Panc1 (cell line): ENCODE data around the gene SLC25A22. TPM values are rescaled to one million over a fixed set of nuclear protein-coding genes. Genes with fewer than 3 reads are reported as not detected.

ENCODE experiments used
- ATAC-seq: fragments of 200-7000 bp; cut with Tn5 transposase; 2 replicates; pipeline ENCODE4 v1.9.1; 2020; ENCODE audit warnings: mild to moderate bottlenecking, moderate library complexity
- BruUV-seq: library from RNA; stranded (reverse); fragments of 400-500 nt; replicated peaks from 2 replicates; lab custom pipeline; 2021; lab: Mats Ljungman, UMichigan
- CTCF ChIA-PET: fragments of 300-600 bp; sonication (Branson Sonifier 250); formaldehyde crosslinking; loops from one replicate; lab custom pipeline; 2022; ENCODE audit warnings: antibody characterized with exemption; lab: Charles Lee
- POLR2A ChIA-PET: fragments of 300-600 bp; sonication (Branson Sonifier 250); formaldehyde crosslinking; loops from one replicate; lab custom pipeline; 2022; ENCODE audit warnings: antibody characterized with exemption; lab: Charles Lee
- DNase-seq: peaks from one replicate; pipeline ENCODE4 v3.0.0-alpha.2; 2010; ENCODE audit warnings: low read depth, low spot score
- H3K27ac ChIP-seq: 2 replicates; pipeline ENCODE4 v1.5.1; 2011; ENCODE audit warnings: mild to moderate bottlenecking, low read length, inconsistent platforms
- H3K27me3 ChIP-seq: fragments of 200-500 bp; sonication (Bioruptor generic); 2 replicates; pipeline ENCODE4 v1.6.0; 2014; ENCODE audit warnings: low read length, inconsistent platforms; ENCODE audit not compliant: control insufficient read depth, insufficient read depth
- H3K36me3 ChIP-seq: fragments of 200-500 bp; sonication (Bioruptor generic); 2 replicates; pipeline ENCODE4 v1.5.1; 2014; ENCODE audit warnings: inconsistent platforms, mild to moderate bottlenecking, low read length, moderate library complexity; ENCODE audit not compliant: control insufficient read depth, insufficient read depth
- H3K4me1 ChIP-seq: 2 replicates; pipeline ENCODE4 v1.5.1; 2011; ENCODE audit warnings: inconsistent platforms, mild to moderate bottlenecking, low read length, moderate library complexity; ENCODE audit not compliant: control insufficient read depth, insufficient read depth
- H3K4me3 ChIP-seq, 2 experiments: 2 replicates each; pipeline ENCODE4 v1.5.1; 2011 to 2012; ENCODE audit warnings: low read depth in 2 of 2, low read length in 2 of 2, mild to moderate bottlenecking in 2 of 2, inconsistent platforms in 1 of 2, moderate library complexity in 1 of 2
- H3K9me3 ChIP-seq: fragments of 200-500 bp; sonication (Bioruptor generic); 2 replicates; pipeline ENCODE4 v1.5.1; 2014; ENCODE audit warnings: low read depth, mild to moderate bottlenecking, inconsistent platforms, low read length, moderate library complexity; ENCODE audit not compliant: control insufficient read depth, insufficient read depth
- POLR2AphosphoS5 ChIP-seq: IDR thresholded peaks from 2 replicates; pipeline ENCODE4 v1.6.1; 2012; ENCODE audit warnings: mild to moderate bottlenecking, low read depth, low read length, moderate library complexity
- SIN3A ChIP-seq: IDR thresholded peaks from 2 replicates; pipeline ENCODE4 v1.6.1; 2012; ENCODE audit warnings: low read depth, mild to moderate bottlenecking, low read length, moderate library complexity, borderline replicate concordance; ENCODE audit not compliant: insufficient read depth
- in situ Hi-C: cut with HindIII; loops from 2 replicates; pipeline ENCODE4 v1.10.0; 2016; ENCODE audit warnings: low sequenced_read_pairs, low pct_unique_long_range_greater_than_20kb
- intact Hi-C: fragments of 100-400 bp; cut with micrococcal nuclease; formaldehyde crosslinking; loops from one replicate; pipeline ENCODE4 v1.10.0; 2022; ENCODE audit not compliant: unreplicated experiment
- total RNA-seq: library from RNA; stranded (reverse); gene quantifications from one replicate; pipeline ENCODE4 v1.2.1, GENCODE V29; 2021; ENCODE audit not compliant: unreplicated experiment
- TF ChIP-seq, protein P1 (sequence below): fragments of 450-650 bp; IDR thresholded peaks from 2 replicates; pipeline ENCODE4 v1.5.1; 2017; ENCODE audit warnings: mild to moderate bottlenecking

Gene SLC25A22
- total RNA-seq, 1 experiment from 2014 or later, result 119 TPM

DNA sequence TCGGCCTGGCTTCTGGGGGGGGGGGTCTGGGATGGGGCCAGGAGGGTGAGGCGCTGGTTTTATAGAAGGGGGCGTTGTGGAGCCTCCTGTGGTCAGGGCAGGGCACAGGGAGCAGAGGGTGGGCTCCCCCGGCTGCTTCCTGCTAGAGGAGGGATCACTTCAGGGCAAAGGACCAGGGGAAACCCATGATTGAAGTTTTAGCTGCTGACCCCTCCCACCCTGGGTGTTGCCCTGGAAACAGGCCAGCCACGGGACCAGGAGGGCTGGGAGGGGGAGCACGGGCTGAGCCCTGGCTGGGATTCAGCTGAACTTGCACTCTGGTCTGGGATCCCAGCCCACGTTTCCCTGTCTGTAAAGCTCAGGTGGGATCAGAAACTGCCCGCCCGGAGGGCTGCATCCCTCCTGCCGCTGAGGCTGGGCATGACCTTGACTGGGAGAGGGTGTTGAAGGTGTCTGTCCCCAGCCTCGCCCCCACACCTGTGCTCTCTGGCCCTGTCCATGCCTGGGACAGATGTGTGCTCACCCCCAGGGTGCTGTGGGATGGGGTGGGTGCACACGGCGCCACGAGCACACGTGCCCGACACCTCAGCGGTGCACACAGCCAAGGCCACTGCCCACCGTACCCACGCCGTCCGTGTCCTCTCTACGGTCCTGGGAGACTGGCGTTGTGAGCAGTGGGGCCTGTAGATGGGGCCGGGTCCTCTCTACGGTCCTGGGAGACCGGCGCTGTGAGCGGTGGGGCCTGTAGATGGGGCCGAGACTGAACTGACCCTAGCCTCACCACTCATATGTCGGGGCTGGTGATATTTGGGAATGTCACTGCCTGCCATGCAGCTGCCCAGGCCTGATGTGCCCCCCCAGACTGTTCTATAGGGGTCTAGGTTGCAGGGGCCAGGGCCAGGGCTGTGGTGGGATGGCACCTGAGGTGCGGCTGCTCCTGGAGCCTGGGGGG, 46.9 kb upstream of the SLC25A22 start:
- POLR2A ChIA-PET, result interaction anchor here (0.6 kb wide), 1 partner anchor 205 kb away, joined by 3 read pairs; no protein-coding TSS in a partner anchor
- CTCF ChIA-PET, result interaction anchor here (0.8 kb wide), 1 partner anchor 49 kb away, joined by 13 read pairs; no protein-coding TSS in a partner anchor
- DNase-seq, result no peak
- Histone ChIP-seq H3K9me3 (no peaks in the 10 kb centered on the region), H3K36me3 (no peaks in the 10 kb centered on the region; the same call in none of the 2 replicates), H3K4me1 (peaks cover 58% of the 10 kb centered on the region), H3K27ac (peak overlapping the region; percentile 97), H3K4me3 (peak overlapping the region; percentile 85 to 96), H3K27me3 (no peaks in the 10 kb centered on the region)
- ATAC-seq, result peak; percentile 28
- intact Hi-C loops, result no loop called here
- BruUV-seq, result TSS peak; percentile 58
- in situ Hi-C loops, result no loop called here
- TF ChIP-seq, protein P1, sequence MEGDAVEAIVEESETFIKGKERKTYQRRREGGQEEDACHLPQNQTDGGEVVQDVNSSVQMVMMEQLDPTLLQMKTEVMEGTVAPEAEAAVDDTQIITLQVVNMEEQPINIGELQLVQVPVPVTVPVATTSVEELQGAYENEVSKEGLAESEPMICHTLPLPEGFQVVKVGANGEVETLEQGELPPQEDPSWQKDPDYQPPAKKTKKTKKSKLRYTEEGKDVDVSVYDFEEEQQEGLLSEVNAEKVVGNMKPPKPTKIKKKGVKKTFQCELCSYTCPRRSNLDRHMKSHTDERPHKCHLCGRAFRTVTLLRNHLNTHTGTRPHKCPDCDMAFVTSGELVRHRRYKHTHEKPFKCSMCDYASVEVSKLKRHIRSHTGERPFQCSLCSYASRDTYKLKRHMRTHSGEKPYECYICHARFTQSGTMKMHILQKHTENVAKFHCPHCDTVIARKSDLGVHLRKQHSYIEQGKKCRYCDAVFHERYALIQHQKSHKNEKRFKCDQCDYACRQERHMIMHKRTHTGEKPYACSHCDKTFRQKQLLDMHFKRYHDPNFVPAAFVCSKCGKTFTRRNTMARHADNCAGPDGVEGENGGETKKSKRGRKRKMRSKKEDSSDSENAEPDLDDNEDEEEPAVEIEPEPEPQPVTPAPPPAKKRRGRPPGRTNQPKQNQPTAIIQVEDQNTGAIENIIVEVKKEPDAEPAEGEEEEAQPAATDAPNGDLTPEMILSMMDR, result no peak; the same call in 1 of the 2 replicates
- TF ChIP-seq SIN3A (0 out of 2 replicates have a peak, but pooled peaks have one; percentile 45), POLR2AphosphoS5 (peak; percentile 50; the same call in 1 of the 2 replicates)

DNA sequence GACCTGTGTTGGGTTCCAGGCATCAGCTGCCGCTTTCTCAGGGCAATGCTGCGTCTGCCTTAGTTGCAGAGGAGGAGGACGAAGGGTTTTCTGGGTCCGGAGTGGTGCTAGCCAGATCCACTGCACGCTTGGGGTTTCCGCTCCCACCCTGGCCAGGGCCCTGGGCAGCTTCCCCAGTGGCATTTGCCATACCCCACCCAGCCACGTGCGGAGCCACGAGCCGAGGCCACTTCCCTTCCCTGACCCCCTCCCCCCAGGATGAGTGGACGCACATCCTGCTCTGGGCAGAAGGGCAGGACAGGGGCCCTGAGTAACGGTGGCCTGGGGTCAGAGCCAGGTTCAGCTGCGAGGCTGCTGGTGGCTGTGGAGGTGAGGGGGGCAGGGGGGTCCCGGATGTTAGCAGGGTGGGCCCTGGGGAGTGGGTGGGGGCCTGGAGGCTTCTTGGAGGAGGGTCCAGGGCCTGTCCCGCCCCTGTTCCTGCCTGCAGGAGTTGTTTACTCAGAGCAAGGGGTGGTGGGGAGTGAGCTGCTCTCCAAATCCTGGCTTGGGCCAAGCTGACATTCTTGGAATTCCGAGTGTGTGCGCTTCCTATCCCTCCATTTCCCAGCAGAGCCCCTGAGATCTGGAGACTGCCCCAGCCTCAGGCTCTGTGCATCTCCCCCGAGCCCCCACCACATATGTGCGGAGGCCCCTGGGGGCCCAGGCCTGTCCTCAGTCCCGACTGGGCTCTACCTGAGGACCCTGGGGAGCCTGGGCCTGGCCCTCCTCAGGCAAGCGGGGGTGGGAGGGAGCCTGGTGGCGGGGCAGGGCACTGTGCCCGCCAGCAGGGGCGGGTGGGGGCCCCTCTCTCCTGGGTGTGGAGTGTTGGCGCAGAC, 46.0 kb upstream of the SLC25A22 start:
- ChIA-PET CTCF (interaction anchor here (0.8 kb wide), 2 partner anchors 50 to 207 kb away, joined by 4 to 13 read pairs; no protein-coding TSS in a partner anchor), POLR2A (interaction anchor here (0.6 to 0.7 kb wide), 2 partner anchors 16 to 206 kb away, joined by 3 read pairs; no protein-coding TSS in a partner anchor)
- Histone ChIP-seq H3K4me3 (peak overlapping the region; percentile 85 to 96), H3K9me3 (no peaks in the 10 kb centered on the region), H3K36me3 (no peaks in the 10 kb centered on the region; the same call in 1 of the 2 replicates), H3K4me1 (peaks cover 68% of the 10 kb centered on the region), H3K27me3 (no peaks in the 10 kb centered on the region), H3K27ac (peak overlapping the region; percentile 97)
- intact Hi-C loops (no loop called here), in situ Hi-C loops (no loop called here)
- TF ChIP-seq, protein P1, result peak; percentile 39; the same call in 1 of the 2 replicates
- TF ChIP-seq SIN3A (no peak), POLR2AphosphoS5 (peak; percentile 79; the same call in 1 of the 2 replicates)
- BruUV-seq, result TSS peak; percentile 41
- DNase-seq (no peak), ATAC-seq (peak; percentile 56)
